OCI-LY7 (cell line): ENCODE data around the gene NR5A1. TPM values are rescaled to one million over a fixed set of nuclear protein-coding genes. Genes with fewer than 3 reads are reported as not detected.

Experiments
- BruUV-seq: library from RNA; stranded (reverse); fragments of 400-500 nt; replicated peaks from 2 replicates; lab custom pipeline; 2021; lab: Mats Ljungman, UMichigan
- CTCF ChIA-PET: fragments of 300-600 bp; sonication (Branson Sonifier 250); formaldehyde crosslinking; loops from one replicate; lab custom pipeline; 2022; ENCODE audit warnings: antibody characterized with exemption; ENCODE audit not compliant: unreplicated experiment; lab: Charles Lee
- POLR2A ChIA-PET: fragments of 300-600 bp; sonication (Branson Sonifier 250); formaldehyde crosslinking; loops from one replicate; lab custom pipeline; 2022; ENCODE audit warnings: antibody characterized with exemption; lab: Charles Lee
- DNase-seq: peaks from one replicate; pipeline ENCODE4 v3.0.0-alpha.2; 2015; ENCODE audit warnings: low spot score
- H2AFZ ChIP-seq: fragments of 200-600 bp; sonication (generic), shearing (Covaris generic); 2 replicates; pipeline ENCODE4 v1.6.1; 2014; ENCODE audit warnings: mild to moderate bottlenecking, antibody characterized with exemption, low read length, moderate library complexity
- H3K27ac ChIP-seq: fragments of 200-600 bp; sonication (generic); 2 replicates; pipeline ENCODE4 v1.5.1; 2014; ENCODE audit warnings: mixed run types, low read depth, mild to moderate bottlenecking, moderate library complexity, low read length, inconsistent platforms; ENCODE audit not compliant: poor library complexity, severe bottlenecking
- H3K36me3 ChIP-seq: fragments of 200-600 bp; sonication (generic); 2 replicates; pipeline ENCODE4 v1.6.1; 2014; ENCODE audit warnings: mild to moderate bottlenecking, antibody characterized with exemption, low read length, moderate library complexity, mixed read lengths; ENCODE audit not compliant: insufficient read depth
- H3K4me1 ChIP-seq: fragments of 200-600 bp; sonication (generic); 2 replicates; pipeline ENCODE4 v1.5.1; 2014; ENCODE audit warnings: mild to moderate bottlenecking, low read length; ENCODE audit not compliant: insufficient read depth, poor library complexity, severe bottlenecking
- H3K4me2 ChIP-seq: fragments of 200-600 bp; sonication (generic); 2 replicates; pipeline ENCODE4 v1.6.1; 2014; ENCODE audit warnings: mild to moderate bottlenecking, low read length
- H3K4me3 ChIP-seq: fragments of 200-600 bp; sonication (generic); 2 replicates; pipeline ENCODE4 v1.5.1; 2014; ENCODE audit warnings: mild to moderate bottlenecking, low read depth, low read length; ENCODE audit not compliant: poor library complexity, severe bottlenecking
- H3K79me2 ChIP-seq: fragments of 200-600 bp; sonication (generic); 2 replicates; pipeline ENCODE4 v1.6.1; 2016; ENCODE audit warnings: low read depth, mild to moderate bottlenecking, low read length, moderate library complexity, mixed read lengths; ENCODE audit not compliant: insufficient read depth
- H3K9me2 ChIP-seq: fragments of 200-600 bp; sonication (generic); 2 replicates; pipeline ENCODE4 v1.6.1; 2016; ENCODE audit warnings: mild to moderate bottlenecking, low read length, mixed read lengths; ENCODE audit not compliant: insufficient read depth
- H3K9me3 ChIP-seq: fragments of 200-600 bp; sonication (generic); 2 replicates; pipeline ENCODE4 v1.6.1; 2014; ENCODE audit warnings: mild to moderate bottlenecking, mixed run types, low read length, mixed read lengths
- H4K20me1 ChIP-seq: fragments of 200-600 bp; sonication (generic); 2 replicates; pipeline ENCODE4 v1.6.1; 2014; ENCODE audit warnings: mild to moderate bottlenecking, antibody characterized with exemption, low read length, moderate library complexity, mixed read lengths; ENCODE audit not compliant: insufficient read depth
- CTCF ChIP-seq: fragments of 200-600 bp; sonication (generic); conservative IDR thresholded peaks from 2 replicates; pipeline ENCODE4 v1.5.1; 2014; ENCODE audit warnings: mild to moderate bottlenecking, antibody characterized with exemption, low read length, moderate library complexity, mixed read lengths
- EZH2phosphoT487 ChIP-seq: fragments of 200-600 bp; sonication (generic); IDR thresholded peaks from 2 replicates; pipeline ENCODE4 v1.6.1; 2018; ENCODE audit warnings: low read depth, borderline replicate concordance, mild to moderate bottlenecking, mixed run types, antibody characterized with exemption, low read length, moderate library complexity, mixed read lengths
- intact Hi-C: fragments of 100-400 bp; cut with micrococcal nuclease; formaldehyde crosslinking; loops from one replicate; pipeline ENCODE4 v1.10.0; 2022; ENCODE audit not compliant: unreplicated experiment
- total RNA-seq, 2 experiments: library from RNA; depleted of rRNA in 1 of 2; stranded (reverse); fragments of >200 nt in 1 of 2; shearing (Covaris generic) in 1 of 2; gene quantifications; 2 replicates each; pipeline ENCODE4 v1.2.3, GENCODE V29; 2014 to 2022

NR5A1 gene
- total RNA-seq, 2 experiments from 2014 or later = not detected

- Histone ChIP-seq H3K4me1 (no peaks in the 10 kb centered on the region), H3K79me2 (no peaks in the 10 kb centered on the region), H3K9me3 (no peaks in the 10 kb centered on the region), H2AFZ (no peak overlapping the region), H3K27ac (no peak overlapping the region), H3K9me2 (no peaks in the 10 kb centered on the region), H4K20me1 (no peaks in the 10 kb centered on the region), H3K4me2 (no peak overlapping the region), H3K4me3 (no peak overlapping the region), H3K36me3 (peaks cover 22% of the 10 kb centered on the region)
- ChIA-PET POLR2A (no interaction called here), CTCF (no interaction called here)
- TF ChIP-seq EZH2phosphoT487 (no peak), CTCF (no peak)
- no TSS peak for BruUV-seq
- DNase-seq = no peak
- intact Hi-C loops = no loop called here
Observed at GRCh38 chr9:124521142-124521541, 13.9 kb upstream of the NR5A1 start.

GRCh38 chr9:124520206-124520596, 13.0 kb upstream of the NR5A1 start:
- Histone ChIP-seq H3K4me2 (no peak overlapping the region), H3K4me1 (no peaks in the 10 kb centered on the region), H3K4me3 (no peak overlapping the region), H3K9me3 (no peaks in the 10 kb centered on the region), H4K20me1 (no peaks in the 10 kb centered on the region), H2AFZ (no peak overlapping the region), H3K79me2 (no peaks in the 10 kb centered on the region), H3K27ac (no peak overlapping the region), H3K9me2 (no peaks in the 10 kb centered on the region), H3K36me3 (peaks cover 16% of the 10 kb centered on the region)
- intact Hi-C loops = no loop called here
- TF ChIP-seq CTCF = no peak
- no peak for TF ChIP-seq EZH2phosphoT487
- BruUV-seq = no TSS peak
- POLR2A ChIA-PET = no interaction called here
- no peak for DNase-seq
- CTCF ChIA-PET = no interaction called here

GRCh38 chr9:124518116-124518515, 10.9 kb upstream of the NR5A1 start:
- no peak overlapping the region for H2AFZ ChIP-seq
- no peaks in the 10 kb centered on the region for H3K9me2 ChIP-seq
- no peaks in the 10 kb centered on the region for H4K20me1 ChIP-seq
- no peak for TF ChIP-seq CTCF
- TF ChIP-seq EZH2phosphoT487 = no peak
- H3K9me3 ChIP-seq = no peaks in the 10 kb centered on the region
- H3K4me2 ChIP-seq = no peak overlapping the region
- H3K4me1 ChIP-seq = peaks cover 6% of the 10 kb centered on the region
- DNase-seq = no peak
- CTCF ChIA-PET = no interaction called here
- no peak overlapping the region for H3K27ac ChIP-seq
- POLR2A ChIA-PET = no interaction called here
- H3K4me3 ChIP-seq = no peak overlapping the region
- peaks cover 11% of the 10 kb centered on the region for H3K36me3 ChIP-seq
- H3K79me2 ChIP-seq = no peaks in the 10 kb centered on the region
- intact Hi-C loops = no loop called here
- no TSS peak for BruUV-seq
